Mesenchymal stem cell (in vitro differentiated cells and primary cell): ENCODE results near the gene ELFN1.

Experiments used
- DNase-seq: peaks from one replicate; pipeline ENCODE4 v3.0.0-alpha.2; 2013
- H2AFZ ChIP-seq: one replicate; pipeline ENCODE4 v1.6.1; 2013; ENCODE audit warnings: low read depth, mild to moderate bottlenecking, control low read depth, inconsistent platforms, low read length, moderate library complexity
- H2AK5ac ChIP-seq: 2 replicates; pipeline ENCODE4 v1.6.1; 2013; ENCODE audit warnings: low read length, moderate library complexity, mild to moderate bottlenecking, inconsistent platforms; ENCODE audit not compliant: severe bottlenecking
- H2BK120ac ChIP-seq: one replicate; pipeline ENCODE4 v1.6.1; 2013; ENCODE audit warnings: low read depth, mild to moderate bottlenecking, inconsistent platforms, low read length, moderate library complexity
- H2BK12ac ChIP-seq, 2 experiments: one replicate each; pipeline ENCODE4 v1.6.1; 2013; ENCODE audit warnings: inconsistent platforms in 2 of 2, low read length in 2 of 2, mild to moderate bottlenecking in 2 of 2, moderate library complexity in 2 of 2, control low read depth in 1 of 2
- H2BK15ac ChIP-seq: one replicate; pipeline ENCODE4 v1.6.1; 2013; ENCODE audit warnings: mild to moderate bottlenecking, low read depth, inconsistent platforms; ENCODE audit not compliant: poor library complexity, severe bottlenecking
- H2BK5ac ChIP-seq: 2 replicates; pipeline ENCODE4 v1.6.1; 2013; ENCODE audit warnings: low read depth, mild to moderate bottlenecking, low read length, control low read depth, inconsistent platforms; ENCODE audit not compliant: poor library complexity, severe bottlenecking
- H3K14ac ChIP-seq, 2 experiments: one replicate each; pipeline ENCODE4 v1.6.1; 2013; ENCODE audit warnings: inconsistent platforms in 2 of 2, low read length in 2 of 2, control low read depth in 1 of 2, mild to moderate bottlenecking in 1 of 2, moderate library complexity in 1 of 2
- H3K18ac ChIP-seq, 2 experiments: one replicate each; pipeline ENCODE4 v1.6.1; 2013; ENCODE audit warnings: inconsistent platforms in 2 of 2, low read length in 2 of 2, control low read depth in 1 of 2, low read depth in 1 of 2, mild to moderate bottlenecking in 1 of 2
- H3K23ac ChIP-seq, 2 experiments: one replicate each; pipeline ENCODE4 v1.6.1; 2013; ENCODE audit warnings: inconsistent platforms in 2 of 2, low read length in 2 of 2, mild to moderate bottlenecking in 2 of 2, moderate library complexity in 2 of 2, control low read depth in 1 of 2
- H3K27ac ChIP-seq: 2 replicates; pipeline ENCODE4 v1.5.1; 2013; ENCODE audit warnings: mild to moderate bottlenecking, moderate library complexity, low read length, control low read depth, inconsistent platforms; ENCODE audit not compliant: poor library complexity, severe bottlenecking
- H3K27me3 ChIP-seq, 2 experiments: 2 replicates each; pipeline versions ENCODE4 v1.6.1 to v1.7.0; 2013; ENCODE audit warnings: low read length in 2 of 2, mild to moderate bottlenecking in 2 of 2, moderate library complexity in 2 of 2, control low read depth in 1 of 2, inconsistent platforms in 1 of 2; ENCODE audit not compliant: control insufficient read depth in 1 of 2, insufficient read depth in 1 of 2
- H3K36me3 ChIP-seq, 2 experiments: 2 replicates each; pipeline versions ENCODE4 v1.6.1 to v1.7.0; 2013; ENCODE audit warnings: low read length in 2 of 2, control low read depth in 1 of 2, inconsistent platforms in 1 of 2, low read depth in 1 of 2, mild to moderate bottlenecking in 1 of 2; ENCODE audit not compliant: insufficient read depth in 2 of 2, control insufficient read depth in 1 of 2
- H3K4ac ChIP-seq, 2 experiments: one replicate each; pipeline ENCODE4 v1.6.1; 2013; ENCODE audit warnings: inconsistent platforms in 2 of 2, low read length in 2 of 2, mild to moderate bottlenecking in 2 of 2, moderate library complexity in 2 of 2, control low read depth in 1 of 2, low read depth in 1 of 2
- H3K4me1 ChIP-seq: 2 replicates; pipeline ENCODE4 v1.6.1; 2013; ENCODE audit warnings: low read depth, low read length, control low read depth; ENCODE audit not compliant: control insufficient read depth, insufficient read depth
- H3K4me2 ChIP-seq: 2 replicates; pipeline ENCODE4 v1.6.1; 2013; ENCODE audit warnings: low read length, mild to moderate bottlenecking, inconsistent platforms; ENCODE audit not compliant: poor library complexity, severe bottlenecking
- H3K4me3 ChIP-seq, 2 experiments: 2 replicates each; pipeline versions ENCODE4 v1.5.1 to v1.7.0; 2013; ENCODE audit warnings: low read length in 2 of 2, mild to moderate bottlenecking in 2 of 2, control low read depth in 1 of 2, low read depth in 1 of 2; ENCODE audit not compliant: insufficient read depth in 1 of 2
- H3K79me1 ChIP-seq: replicated peaks from 2 replicates; pipeline ENCODE4 v1.6.1; 2013; ENCODE audit warnings: mild to moderate bottlenecking, control low read depth, low read length, inconsistent platforms; ENCODE audit not compliant: poor library complexity, severe bottlenecking
- H3K9ac ChIP-seq: 2 replicates; pipeline ENCODE4 v1.7.0; 2013; ENCODE audit warnings: mild to moderate bottlenecking, low read length, moderate library complexity
- H3K9me3 ChIP-seq: 2 replicates; pipeline ENCODE4 v1.7.0; 2013; ENCODE audit warnings: mild to moderate bottlenecking, low read length; ENCODE audit not compliant: control insufficient read depth
- H4K8ac ChIP-seq: one replicate; pipeline ENCODE4 v1.6.1; 2013; ENCODE audit warnings: inconsistent platforms, mild to moderate bottlenecking, low read length, moderate library complexity
- H4K91ac ChIP-seq: one replicate; pipeline ENCODE4 v1.6.1; 2013; ENCODE audit warnings: mild to moderate bottlenecking, low read length, inconsistent platforms
- WGBS: methylation state at CpG from one replicate; pipeline ENCODE4 v1.1.7; 2013; ENCODE audit warnings: mixed read lengths; 5-methylcytosine and 5-hydroxymethylcytosine counted together

The ELFN1 gene

GRCh38 chr7:1691096-1691495 lies 21.0 kb downstream of the ELFN1 start:
- 91% methylated on average over 8 of the region's 8 CpGs for WGBS
- Histone ChIP-seq H3K9ac (no peak overlapping the region), H2AK5ac (peak overlapping the region; percentile 7), H3K9me3 (no peaks in the 10 kb centered on the region), H2BK12ac (no peak overlapping the region), H3K27me3 (peaks cover 20 to 46% of the 10 kb centered on the region in 2 experiments), H3K14ac (no peak overlapping the region), H2BK120ac (no peak overlapping the region), H3K27ac (peak overlapping the region; percentile 55), H3K4me3 (no peak overlapping the region), H2BK5ac (peak overlapping the region; percentile 47), H3K36me3 (no peaks in the 10 kb centered on the region), H4K8ac (no peak overlapping the region), H4K91ac (no peak overlapping the region), H3K4me2 (no peak overlapping the region), H2BK15ac (no peak overlapping the region), H3K79me1 (no peaks in the 10 kb centered on the region), H2AFZ (no peak overlapping the region), H3K4ac (no peak overlapping the region), H3K18ac (no peak overlapping the region), H3K4me1 (peaks cover 38% of the 10 kb centered on the region), H3K23ac (no peak overlapping the region)
- no peak for DNase-seq

GRCh38 chr7:1691601-1692514 lies 21.8 kb downstream of the ELFN1 start:
- Histone ChIP-seq H3K4ac (no peak overlapping the region), H3K36me3 (no peaks in the 10 kb centered on the region), H3K4me2 (no peak overlapping the region), H2AK5ac (peak overlapping the region; percentile 94), H3K79me1 (no peaks in the 10 kb centered on the region), H2BK5ac (peak overlapping the region; percentile 5), H3K18ac (no peak overlapping the region), H2BK120ac (no peak overlapping the region), H4K91ac (no peak overlapping the region), H2BK12ac (no peak overlapping the region), H3K9ac (no peak overlapping the region), H3K23ac (no peak overlapping the region), H3K14ac (no peak overlapping the region), H4K8ac (no peak overlapping the region), H2BK15ac (no peak overlapping the region), H3K9me3 (no peaks in the 10 kb centered on the region), H3K27ac (peak overlapping the region; percentile 65), H3K27me3 (peaks cover 28 to 52% of the 10 kb centered on the region in 2 experiments), H3K4me1 (peaks cover 38% of the 10 kb centered on the region), H2AFZ (no peak overlapping the region), H3K4me3 (no peak overlapping the region)
- WGBS = 89% methylated on average over 27 of the region's 27 CpGs
- no peak for DNase-seq

- no peak overlapping the region for H4K91ac ChIP-seq
Observed at GRCh38 chr7:1692515-1693418, 22.7 kb downstream of the ELFN1 start.

More at GRCh38 chr7:1692515-1693418, 22.7 kb downstream of the ELFN1 start:
- Histone ChIP-seq H3K27me3 (peaks cover 36 to 61% of the 10 kb centered on the region in 2 experiments), H3K18ac (no peak overlapping the region), H3K4me1 (peaks cover 38% of the 10 kb centered on the region), H3K9ac (no peak overlapping the region), H3K23ac (no peak overlapping the region), H2BK5ac (no peak overlapping the region), H3K9me3 (no peaks in the 10 kb centered on the region), H2AK5ac (peak overlapping the region; percentile 94), H3K14ac (no peak overlapping the region), H3K27ac (no peak overlapping the region), H2BK15ac (no peak overlapping the region), H2BK120ac (no peak overlapping the region), H3K36me3 (no peaks in the 10 kb centered on the region), H3K4me2 (no peak overlapping the region), H3K4me3 (no peak overlapping the region), H3K4ac (no peak overlapping the region), H3K79me1 (no peaks in the 10 kb centered on the region), H4K8ac (no peak overlapping the region), H2AFZ (no peak overlapping the region), H2BK12ac (no peak overlapping the region)
- no peak for DNase-seq
- WGBS = 91% methylated on average over 27 of the region's 27 CpGs
